Neural progenitor cell (in vitro differentiated cells): ENCODE results near the gene PAPSS2. TPM values are rescaled to one million over a fixed set of nuclear protein-coding genes. Genes with fewer than 3 reads are reported as not detected.

Source experiments
- DNase-seq: peaks from one replicate; pipeline ENCODE4 v3.0.0-alpha.2; 2016; ENCODE audit warnings: low spot score
- H2AFZ ChIP-seq: fragments of 200-600 bp; sonication (generic); replicated peaks from 2 replicates; pipeline ENCODE4 v1.6.1; 2016; ENCODE audit warnings: antibody characterized with exemption
- H3F3A ChIP-seq: fragments of 200-600 bp; sonication (generic); 2 replicates; pipeline ENCODE4 v1.6.1; 2016; ENCODE audit warnings: antibody characterized with exemption, low read depth
- H3K27ac ChIP-seq: fragments of 200-600 bp; sonication (generic); 2 replicates; pipeline ENCODE4 v1.5.1; 2016; ENCODE audit warnings: mild to moderate bottlenecking
- H3K27me3 ChIP-seq: fragments of 200-600 bp; sonication (generic); 2 replicates; pipeline ENCODE4 v1.6.1; 2016; ENCODE audit warnings: mild to moderate bottlenecking, moderate library complexity
- H3K36me3 ChIP-seq: fragments of 200-600 bp; sonication (generic); 2 replicates; pipeline ENCODE4 v1.5.1; 2016
- H3K4me1 ChIP-seq: fragments of 200-600 bp; sonication (generic); 2 replicates; pipeline ENCODE4 v1.6.1; 2016; ENCODE audit warnings: mixed run types
- H3K4me2 ChIP-seq: fragments of 200-600 bp; sonication (generic); 2 replicates; pipeline ENCODE4 v1.6.1; 2016
- H3K4me3 ChIP-seq: fragments of 200-600 bp; sonication (generic); 2 replicates; pipeline ENCODE4 v1.5.1; 2016
- H3K79me2 ChIP-seq: fragments of 200-600 bp; sonication (generic); 2 replicates; pipeline ENCODE4 v1.6.1; 2016; ENCODE audit warnings: low read depth
- H3K9ac ChIP-seq: fragments of 200-600 bp; sonication (generic); 2 replicates; pipeline ENCODE4 v1.6.1; 2016
- H3K9me3 ChIP-seq: fragments of 200-600 bp; sonication (generic); 2 replicates; pipeline ENCODE4 v1.5.1; 2016; ENCODE audit warnings: low read depth
- H4K20me1 ChIP-seq: fragments of 200-600 bp; sonication (generic); 2 replicates; pipeline ENCODE4 v1.6.1; 2016; ENCODE audit warnings: low read depth
- H3K27ac Mint-ChIP-seq: 3 replicates; pipeline ENCODE4 v1.8.0; 2021; ENCODE audit warnings: mixed read lengths
- H3K27me3 Mint-ChIP-seq: 2 replicates; pipeline ENCODE4 v1.8.0; 2022; ENCODE audit warnings: low read depth, mild to moderate bottlenecking, inconsistent platforms, moderate library complexity, mixed read lengths; ENCODE audit not compliant: insufficient read depth
- H3K36me3 Mint-ChIP-seq: 3 replicates; pipeline ENCODE4 v1.8.0; 2021; ENCODE audit warnings: mixed read lengths
- H3K4me1 Mint-ChIP-seq: 3 replicates; pipeline ENCODE4 v1.8.0; 2021; ENCODE audit warnings: mixed read lengths
- H3K4me3 Mint-ChIP-seq: 3 replicates; pipeline ENCODE4 v1.8.0; 2021; ENCODE audit warnings: mild to moderate bottlenecking, moderate library complexity, mixed read lengths
- H3K9me3 Mint-ChIP-seq: 3 replicates; pipeline ENCODE4 v1.8.0; 2020; ENCODE audit warnings: mixed read lengths
- EZH2 ChIP-seq: fragments of 200-600 bp; sonication (generic); IDR thresholded peaks from 2 replicates; pipeline ENCODE4 v1.6.1; 2017; ENCODE audit warnings: antibody characterized with exemption, mild to moderate bottlenecking, moderate library complexity
- EZH2phosphoT487 ChIP-seq: fragments of 200-600 bp; sonication (generic); IDR thresholded peaks from 2 replicates; pipeline ENCODE4 v1.6.1; 2017; ENCODE audit warnings: antibody characterized with exemption
- total RNA-seq: library from RNA; depleted of rRNA; stranded (reverse); fragments of >200 nt; gene quantifications from 2 replicates; pipeline ENCODE4 v1.2.3, GENCODE V29; 2015; ENCODE audit warnings: low replicate concordance
- TF ChIP-seq, protein P1 (sequence below): fragments of 200-600 bp; sonication (generic); IDR thresholded peaks from 2 replicates; pipeline ENCODE4 v1.5.1; 2017; ENCODE audit warnings: antibody characterized with exemption, mild to moderate bottlenecking

The PAPSS2 gene
- total RNA-seq, 1 donor from 2014 or later = 6.0 TPM

DNA sequence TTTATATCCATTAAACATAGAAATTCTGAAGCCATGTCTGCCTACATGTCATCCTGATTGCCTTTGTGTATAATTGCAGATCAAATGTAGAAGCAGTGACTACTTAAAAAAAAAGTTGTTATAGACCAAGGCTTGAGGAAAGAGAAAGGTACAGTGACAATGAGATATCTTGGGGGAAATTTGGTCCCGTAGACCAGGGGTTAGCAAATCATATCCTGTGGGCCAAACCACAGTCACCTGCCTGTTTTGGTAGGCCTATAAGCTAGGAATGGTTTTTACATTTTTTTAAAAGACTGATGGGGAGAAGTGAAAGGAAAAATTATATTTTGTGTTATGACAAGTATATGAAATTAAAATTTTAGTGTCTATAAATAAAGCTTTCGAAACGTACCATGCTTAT, 12.9 kb downstream of the PAPSS2 start:
- no peak for DNase-seq
- Histone ChIP-seq H4K20me1 (no peaks in the 10 kb centered on the region), H3K9ac (no peak overlapping the region), H3K79me2 (no peaks in the 10 kb centered on the region), H3K36me3 (no peaks in the 10 kb centered on the region), H3F3A (no peaks in the 10 kb centered on the region), H3K27me3 (no peaks in the 10 kb centered on the region), H3K27ac (no peak overlapping the region), H3K9me3 (no peaks in the 10 kb centered on the region), H2AFZ (no peak overlapping the region), H3K4me3 (no peak overlapping the region), H3K4me2 (no peak overlapping the region), H3K4me1 (no peaks in the 10 kb centered on the region)
- peaks cover 2% of the 10 kb centered on the region for H3K27me3 Mint-ChIP-seq
- TF ChIP-seq EZH2 (no peak), EZH2phosphoT487 (no peak)
- TF ChIP-seq, protein P1, sequence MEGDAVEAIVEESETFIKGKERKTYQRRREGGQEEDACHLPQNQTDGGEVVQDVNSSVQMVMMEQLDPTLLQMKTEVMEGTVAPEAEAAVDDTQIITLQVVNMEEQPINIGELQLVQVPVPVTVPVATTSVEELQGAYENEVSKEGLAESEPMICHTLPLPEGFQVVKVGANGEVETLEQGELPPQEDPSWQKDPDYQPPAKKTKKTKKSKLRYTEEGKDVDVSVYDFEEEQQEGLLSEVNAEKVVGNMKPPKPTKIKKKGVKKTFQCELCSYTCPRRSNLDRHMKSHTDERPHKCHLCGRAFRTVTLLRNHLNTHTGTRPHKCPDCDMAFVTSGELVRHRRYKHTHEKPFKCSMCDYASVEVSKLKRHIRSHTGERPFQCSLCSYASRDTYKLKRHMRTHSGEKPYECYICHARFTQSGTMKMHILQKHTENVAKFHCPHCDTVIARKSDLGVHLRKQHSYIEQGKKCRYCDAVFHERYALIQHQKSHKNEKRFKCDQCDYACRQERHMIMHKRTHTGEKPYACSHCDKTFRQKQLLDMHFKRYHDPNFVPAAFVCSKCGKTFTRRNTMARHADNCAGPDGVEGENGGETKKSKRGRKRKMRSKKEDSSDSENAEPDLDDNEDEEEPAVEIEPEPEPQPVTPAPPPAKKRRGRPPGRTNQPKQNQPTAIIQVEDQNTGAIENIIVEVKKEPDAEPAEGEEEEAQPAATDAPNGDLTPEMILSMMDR = no peak
- no peak overlapping the region for H3K4me3 Mint-ChIP-seq
- no peaks in the 10 kb centered on the region for H3K9me3 Mint-ChIP-seq
- H3K36me3 Mint-ChIP-seq = no peaks in the 10 kb centered on the region
- no peaks in the 10 kb centered on the region for H3K4me1 Mint-ChIP-seq
- no peak overlapping the region for H3K27ac Mint-ChIP-seq

DNA sequence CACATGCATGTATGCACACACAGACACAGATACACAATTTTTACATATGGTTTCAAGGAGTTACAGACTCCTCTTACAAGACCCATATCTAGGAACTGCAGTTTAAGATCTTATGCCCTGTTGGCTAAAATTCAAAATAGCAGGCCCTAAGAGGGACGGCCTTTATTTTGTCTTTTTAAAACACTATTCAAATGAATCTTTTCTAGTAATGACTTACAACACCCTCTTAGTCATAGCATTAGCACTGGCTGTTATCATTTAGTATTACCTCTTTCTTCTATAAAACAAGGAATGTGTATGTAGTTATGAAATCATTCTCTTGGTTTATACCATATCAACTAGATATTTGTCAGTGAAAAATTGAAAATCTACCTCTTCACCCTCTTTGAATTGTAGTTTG, 15.3 kb downstream of the PAPSS2 start:
- H3K27me3 ChIP-seq = no peaks in the 10 kb centered on the region
- H3K27me3 Mint-ChIP-seq = peaks cover 2% of the 10 kb centered on the region
- no peak overlapping the region for H3K4me3 ChIP-seq
- no peak overlapping the region for H3K4me2 ChIP-seq
- no peak for DNase-seq
- H3K27ac Mint-ChIP-seq = no peak overlapping the region
- H3K9ac ChIP-seq = no peak overlapping the region
- no peaks in the 10 kb centered on the region for H3K79me2 ChIP-seq
- no peak overlapping the region for H2AFZ ChIP-seq
- H3K27ac ChIP-seq = no peak overlapping the region
- no peaks in the 10 kb centered on the region for H3K36me3 ChIP-seq
- no peaks in the 10 kb centered on the region for H3F3A ChIP-seq
- no peaks in the 10 kb centered on the region for H3K4me1 ChIP-seq
- no peaks in the 10 kb centered on the region for H3K9me3 ChIP-seq
- TF ChIP-seq, protein P1 = no peak
- TF ChIP-seq EZH2phosphoT487 (no peak), EZH2 (no peak)
- H3K4me1 Mint-ChIP-seq = no peaks in the 10 kb centered on the region
- no peaks in the 10 kb centered on the region for H3K36me3 Mint-ChIP-seq
- no peaks in the 10 kb centered on the region for H3K9me3 Mint-ChIP-seq
- no peaks in the 10 kb centered on the region for H4K20me1 ChIP-seq
- H3K4me3 Mint-ChIP-seq = no peak overlapping the region

DNA sequence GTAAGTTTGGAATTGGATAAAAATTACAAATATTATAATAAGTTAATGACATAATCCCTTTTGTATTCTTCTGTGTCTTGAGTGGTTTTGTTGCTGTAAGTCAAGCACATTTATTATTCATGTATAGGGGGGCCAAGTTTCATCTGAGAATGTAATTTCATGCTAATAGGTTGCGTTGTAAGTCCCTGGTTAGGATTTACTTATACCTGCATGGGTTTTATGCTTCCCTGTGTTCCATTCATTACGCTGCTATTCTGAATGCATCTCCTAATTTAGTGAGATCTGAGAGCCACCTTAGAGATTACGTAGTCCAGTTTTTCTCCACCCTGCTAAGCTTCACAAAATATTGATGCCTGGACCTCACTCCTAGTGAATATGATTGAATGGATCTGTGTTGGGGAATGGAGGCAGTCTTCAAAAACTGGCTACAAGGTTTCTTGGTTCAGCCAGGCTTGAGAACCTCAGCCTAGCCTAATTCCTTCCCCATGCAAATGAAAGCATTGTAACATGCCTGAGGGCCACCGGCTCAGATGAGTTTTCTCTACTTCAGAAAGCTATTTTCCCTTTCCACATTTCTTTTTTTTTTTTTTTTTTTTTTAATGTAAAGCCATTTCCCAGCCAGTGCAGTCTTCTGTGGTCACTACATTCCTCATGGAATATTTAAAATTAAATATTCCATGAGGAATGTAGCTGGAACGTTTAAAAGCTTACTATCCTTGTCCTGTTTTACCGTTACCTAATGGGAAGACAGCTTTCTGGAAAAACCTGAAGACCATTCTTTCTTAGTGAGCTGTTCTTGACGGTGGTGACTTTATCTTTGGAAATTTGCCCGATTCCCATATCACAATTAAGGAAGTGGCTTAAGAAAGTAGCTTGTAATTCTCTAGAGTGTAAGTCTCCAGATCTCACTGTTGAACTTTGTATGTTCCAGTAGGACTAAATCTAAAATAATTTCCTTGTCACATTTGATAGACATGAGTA, 16.0 kb downstream of the PAPSS2 start:
- Mint-ChIP-seq H3K36me3 (no peaks in the 10 kb centered on the region), H3K27me3 (no peaks in the 10 kb centered on the region), H3K4me1 (no peaks in the 10 kb centered on the region), H3K27ac (no peak overlapping the region), H3K4me3 (no peak overlapping the region), H3K9me3 (no peaks in the 10 kb centered on the region)
- Histone ChIP-seq H3K79me2 (no peaks in the 10 kb centered on the region), H3K4me3 (no peak overlapping the region), H3K9ac (no peak overlapping the region), H3F3A (no peaks in the 10 kb centered on the region), H3K27ac (no peak overlapping the region), H3K9me3 (no peaks in the 10 kb centered on the region), H3K4me1 (no peaks in the 10 kb centered on the region), H3K27me3 (no peaks in the 10 kb centered on the region), H4K20me1 (no peaks in the 10 kb centered on the region), H3K4me2 (no peak overlapping the region), H3K36me3 (no peaks in the 10 kb centered on the region), H2AFZ (no peak overlapping the region)
- DNase-seq = no peak
- TF ChIP-seq EZH2 = no peak
- no peak for TF ChIP-seq EZH2phosphoT487
- TF ChIP-seq, protein P1 = no peak
